Liver (tissue), 9 donors: ENCODE measurements around the gene IL2RA. TPM values are rescaled to one million over a fixed set of nuclear protein-coding genes. Genes with fewer than 3 reads are reported as not detected.

ENCODE experiments used
- DNase-seq: peaks from one replicate; pipeline ENCODE4 v3.0.0-alpha.2; 2017; ENCODE audit warnings: low spot score
- H3K27ac ChIP-seq, 2 donors: one replicate each; pipeline ENCODE4 v1.7.0; 2013; ENCODE audit warnings: inconsistent platforms in 2 of 2, low read length in 2 of 2, control low read depth in 1 of 2, low read depth in 1 of 2, mild to moderate bottlenecking in 1 of 2
- H3K27me3 ChIP-seq, 4 donors: one replicate each; pipeline versions ENCODE4 v1.6.1 to v1.7.0; 2013; ENCODE audit warnings: low read length in 3 of 4, inconsistent platforms in 1 of 4, mild to moderate bottlenecking in 1 of 4, moderate library complexity in 1 of 4; ENCODE audit not compliant: control insufficient read depth in 4 of 4, insufficient read depth in 4 of 4
- H3K36me3 ChIP-seq, 4 donors: one replicate each; pipeline versions ENCODE4 v1.6.1 to v1.7.0; 2013; ENCODE audit warnings: low read length in 3 of 4, mild to moderate bottlenecking in 3 of 4, low read depth in 1 of 4, moderate library complexity in 1 of 4; ENCODE audit not compliant: control insufficient read depth in 4 of 4, insufficient read depth in 3 of 4
- H3K4me1 ChIP-seq, 4 donors: one replicate each; pipeline versions ENCODE4 v1.6.1 to v1.7.0; 2013; ENCODE audit warnings: low read length in 3 of 4, mild to moderate bottlenecking in 3 of 4, moderate library complexity in 1 of 4; ENCODE audit not compliant: control insufficient read depth in 4 of 4, insufficient read depth in 4 of 4
- H3K4me3 ChIP-seq, 3 donors: one replicate each; pipeline versions ENCODE4 v1.6.1 to v1.7.0; 2013; ENCODE audit warnings: low read length in 3 of 3, control low read depth in 1 of 3, low read depth in 1 of 3, mild to moderate bottlenecking in 1 of 3
- H3K9ac ChIP-seq, 2 donors: one replicate each; pipeline ENCODE4 v1.7.0; 2013; ENCODE audit warnings: low read length in 2 of 2, mild to moderate bottlenecking in 2 of 2, moderate library complexity in 2 of 2, control low read depth in 1 of 2, low read depth in 1 of 2
- H3K9me3 ChIP-seq, 4 donors: one replicate each; pipeline versions ENCODE4 v1.6.1 to v1.7.0; 2013; ENCODE audit warnings: low read length in 3 of 4; ENCODE audit not compliant: control insufficient read depth in 4 of 4
- ATF3 ChIP-seq: IDR thresholded peaks from 2 replicates; pipeline ENCODE4 v1.6.1; 2016; ENCODE audit warnings: antibody characterized with exemption
- CTCF ChIP-seq: fragments of 150-350 bp; IDR thresholded peaks from 2 replicates; pipeline ENCODE4 v1.5.1; 2017; ENCODE audit warnings: improper control_type of control experiment, low read depth, low read length; ENCODE audit not compliant: missing input control
- EGR1 ChIP-seq, 2 donors: IDR thresholded peaks; 2 replicates each; pipeline ENCODE4 v1.6.1; 2016 to 2018; ENCODE audit warnings: antibody characterized with exemption in 2 of 2, low read depth in 2 of 2
- FOXA1 ChIP-seq: IDR thresholded peaks from 2 replicates; pipeline ENCODE4 v1.6.1; 2016; ENCODE audit warnings: antibody characterized with exemption
- FOXA2 ChIP-seq: IDR thresholded peaks from 2 replicates; pipeline ENCODE4 v1.6.1; 2016; ENCODE audit warnings: antibody characterized with exemption
- GABPA ChIP-seq, 2 donors: IDR thresholded peaks in 1 of 2; conservative IDR thresholded peaks in 1 of 2; 2 replicates each; pipeline ENCODE4 v1.6.1; 2016; ENCODE audit warnings: antibody characterized with exemption in 2 of 2, mild to moderate bottlenecking in 1 of 2, moderate library complexity in 1 of 2
- HNF4A ChIP-seq, 2 donors: conservative IDR thresholded peaks; 2 replicates each; pipeline ENCODE4 v1.6.1; 2016; ENCODE audit warnings: antibody characterized with exemption in 2 of 2, mild to moderate bottlenecking in 2 of 2
- HNF4G ChIP-seq: IDR thresholded peaks from 2 replicates; pipeline ENCODE4 v1.6.1; 2016; ENCODE audit warnings: antibody characterized with exemption
- JUND ChIP-seq, 2 donors: IDR thresholded peaks; 2 replicates each; pipeline ENCODE4 v1.6.1; 2016; ENCODE audit warnings: antibody characterized with exemption in 2 of 2
- NR2F2 ChIP-seq: IDR thresholded peaks from 2 replicates; pipeline ENCODE4 v1.6.1; 2016; ENCODE audit warnings: antibody characterized with exemption
- RAD21 ChIP-seq, 2 donors: IDR thresholded peaks; 2 replicates each; pipeline ENCODE4 v1.6.1; 2016; ENCODE audit warnings: antibody characterized with exemption in 2 of 2, mild to moderate bottlenecking in 2 of 2
- REST ChIP-seq: IDR thresholded peaks from 2 replicates; pipeline ENCODE4 v1.6.1; 2016; ENCODE audit warnings: antibody characterized with exemption, mild to moderate bottlenecking
- SP1 ChIP-seq: IDR thresholded peaks from 2 replicates; pipeline ENCODE4 v1.6.1; 2018; ENCODE audit warnings: antibody characterized with exemption, mild to moderate bottlenecking
- TAF1 ChIP-seq: conservative IDR thresholded peaks from 2 replicates; pipeline ENCODE4 v1.6.1; 2016; ENCODE audit warnings: antibody characterized with exemption, mild to moderate bottlenecking
- WGBS: extraction: QIAGEN DNeasy Blood & Tissue Kit; methylation state at CpG from one replicate; pipeline ENCODE4 v1.1.7; 2013; 5-methylcytosine and 5-hydroxymethylcytosine counted together
- polyA plus RNA-seq, 2 donors: library from polyadenylated mRNA; stranded (reverse) in 1 of 2; unstranded in 1 of 2; fragments of 200-250 nt in 1 of 2; fragments of >200 nt in 1 of 2; fragmentation: Nextera tagmentation in 1 of 2; extraction: Ambion mirVana in 1 of 2; gene quantifications; one replicate each; pipeline versions ENCODE4 v1.2.1 to v1.2.3, GENCODE V29; 2013 to 2015
- total RNA-seq, 2 donors: library from RNA; depleted of rRNA; stranded (reverse); fragments of >200 nt; gene quantifications; one replicate each; pipeline ENCODE4 v1.2.3, GENCODE V29; 2014
- donor health status: healthy.
- donor health status: healthy.
- donor health status: healthy.
- donor health status: healthy.
- donor health status: healthy.

IL2RA gene
- total and polyA plus RNA-seq, 4 donors = 0.46 to 1.6 TPM; not detected in 2

GRCh38 chr10:6020826-6021225 lies 41.3 kb downstream of the IL2RA start:
- DNase-seq = peak; percentile 31
- H3K27ac ChIP-seq = no peak overlapping the region
- no peaks in the 10 kb centered on the region for H3K4me1 ChIP-seq
- H3K4me3 ChIP-seq = no peak overlapping the region
- no peak overlapping the region for H3K9ac ChIP-seq
- no peaks in the 10 kb centered on the region for H3K9me3 ChIP-seq
- WGBS = 86% methylated on average over 9 of the region's 9 CpGs
- H3K27me3 ChIP-seq = no peaks in the 10 kb centered on the region
- H3K36me3 ChIP-seq = no peaks in the 10 kb centered on the region
- TF ChIP-seq TAF1 (no peak), NR2F2 (no peak), ATF3 (no peak)

GRCh38 chr10:6019796-6020195 lies 42.4 kb downstream of the IL2RA start:
- H3K9ac ChIP-seq = no peak overlapping the region
- H3K9me3 ChIP-seq = no peaks in the 10 kb centered on the region
- 93% methylated on average over 12 of the region's 12 CpGs for WGBS
- no peaks in the 10 kb centered on the region for H3K4me1 ChIP-seq
- H3K27ac ChIP-seq = no peak overlapping the region
- H3K4me3 ChIP-seq = no peak overlapping the region
- no peak for DNase-seq
- no peaks in the 10 kb centered on the region for H3K36me3 ChIP-seq
- no peak for TF ChIP-seq SP1
- no peak for TF ChIP-seq HNF4G
- no peak for TF ChIP-seq FOXA2
- no peak for TF ChIP-seq EGR1 (IDR thresholded peaks at IDR 0.05; ENCODE audit: low read depth in 2 of 2)
- TF ChIP-seq CTCF = no peak
- TF ChIP-seq ATF3 = no peak
- no peak for TF ChIP-seq HNF4A (conservative IDR thresholded peaks at IDR 0.05)
- no peak for TF ChIP-seq GABPA (IDR thresholded peaks at IDR 0.05 in 1 of 2, conservative IDR thresholded peaks at IDR 0.05 in 1 of 2)
- no peak for TF ChIP-seq TAF1
- no peaks in the 10 kb centered on the region for H3K27me3 ChIP-seq

GRCh38 chr10:6019010-6019782 lies 43.0 kb downstream of the IL2RA start:
- WGBS = 79% methylated on average over 6 of the region's 6 CpGs
- no peaks in the 10 kb centered on the region for H3K36me3 ChIP-seq
- no peak overlapping the region for H3K9ac ChIP-seq
- TF ChIP-seq NR2F2 (no peak), JUND (IDR thresholded peaks at IDR 0.05) (no peak), REST (no peak), FOXA1 (no peak), GABPA (IDR thresholded peaks at IDR 0.05 in 1 of 2, conservative IDR thresholded peaks at IDR 0.05 in 1 of 2) (no peak), RAD21 (IDR thresholded peaks at IDR 0.05) (no peak), TAF1 (no peak)
- H3K27me3 ChIP-seq = no peaks in the 10 kb centered on the region
- peak overlapping the region; percentile 9 to 25 for H3K27ac ChIP-seq
- H3K9me3 ChIP-seq = no peaks in the 10 kb centered on the region
- no peak overlapping the region for H3K4me3 ChIP-seq
- no peaks in the 10 kb centered on the region for H3K4me1 ChIP-seq
- no peak for DNase-seq
